Mesothelial cell of epicardium (in vitro differentiated cells): Measurements from ENCODE around the gene MYO1H. TPM values are rescaled to one million over a fixed set of nuclear protein-coding genes. Genes with fewer than 3 reads are reported as not detected.
"Not testable (repeated sequence)": the region's sequence is repeated elsewhere in the genome, so short reads cannot be mapped to it uniquely, and the experiment has no call there.

Experiments
- DNase-seq, 2 experiments: peaks; one replicate each; pipeline ENCODE4 v3.0.0; 2021; ENCODE audit warnings: low spot score in 2 of 2; ENCODE audit not compliant: unreplicated experiment in 2 of 2
- H3K27ac Mint-ChIP-seq: 2 replicates; pipeline ENCODE4 v1.8.0; 2021; ENCODE audit warnings: mixed read lengths
- H3K27me3 Mint-ChIP-seq: 2 replicates; pipeline ENCODE4 v1.8.0; 2021; ENCODE audit warnings: low read depth, mixed read lengths
- H3K36me3 Mint-ChIP-seq: 2 replicates; pipeline ENCODE4 v1.8.0; 2021; ENCODE audit warnings: mixed read lengths
- H3K4me1 Mint-ChIP-seq: 2 replicates; pipeline ENCODE4 v1.8.0; 2021; ENCODE audit warnings: mixed read lengths
- H3K4me3 Mint-ChIP-seq: 2 replicates; pipeline ENCODE4 v1.8.0; 2021; ENCODE audit warnings: mild to moderate bottlenecking, moderate library complexity, mixed read lengths
- H3K9me3 Mint-ChIP-seq: 2 replicates; pipeline ENCODE4 v1.8.0; 2021; ENCODE audit warnings: mixed read lengths
- CTCF ChIP-seq: fragments of 200-600 bp; sonication (generic); IDR thresholded peaks from one replicate; pipeline ENCODE4 v1.5.0; 2021; ENCODE audit warnings: antibody characterized with exemption; ENCODE audit not compliant: unreplicated experiment
- total RNA-seq: library from RNA; stranded (reverse); gene quantifications from 3 replicates; pipeline ENCODE4 v1.2.1, GENCODE V29; 2021

MYO1H gene
- total RNA-seq, 1 donor from 2014 or later: not detected

GRCh38 chr12:109418848-109419480 is 71.3 kb downstream of the MYO1H start:
- no peak overlapping the region for H3K27ac Mint-ChIP-seq

GRCh38 chr12:109421355-109422087 is 73.8 kb downstream of the MYO1H start:
- Mint-ChIP-seq H3K4me1 (peaks cover 6% of the 10 kb centered on the region), H3K27ac (peak overlapping the region; percentile 59), H3K4me3 (no peak overlapping the region), H3K9me3 (no peaks in the 10 kb centered on the region), H3K36me3 (no peaks in the 10 kb centered on the region), H3K27me3 (peaks cover 3% of the 10 kb centered on the region)
- TF ChIP-seq CTCF: no peak
- DNase-seq: no peak

More at GRCh38 chr12:109418848-109419480, 71.3 kb downstream of the MYO1H start:
- H3K36me3 Mint-ChIP-seq: no peaks in the 10 kb centered on the region
- peaks cover 6% of the 10 kb centered on the region for H3K4me1 Mint-ChIP-seq
- H3K27me3 Mint-ChIP-seq: no peaks in the 10 kb centered on the region
- TF ChIP-seq CTCF: no peak
- H3K4me3 Mint-ChIP-seq: no peak overlapping the region
- no peak for DNase-seq
- no peaks in the 10 kb centered on the region for H3K9me3 Mint-ChIP-seq

GRCh38 chr12:109422251-109422650 is 74.6 kb downstream of the MYO1H start:
- Mint-ChIP-seq H3K36me3 (no peaks in the 10 kb centered on the region), H3K27me3 (peaks cover 5% of the 10 kb centered on the region), H3K4me1 (peaks cover 6% of the 10 kb centered on the region), H3K9me3 (no peaks in the 10 kb centered on the region), H3K4me3 (no peak overlapping the region), H3K27ac (no peak overlapping the region)
- no peak for DNase-seq
- TF ChIP-seq CTCF: no peak

- no peak overlapping the region for H3K4me3 Mint-ChIP-seq
- peaks cover 6% of the 10 kb centered on the region for H3K4me1 Mint-ChIP-seq
- H3K9me3 Mint-ChIP-seq: no peaks in the 10 kb centered on the region
- H3K36me3 Mint-ChIP-seq: no peaks in the 10 kb centered on the region
- peaks cover 5% of the 10 kb centered on the region for H3K27me3 Mint-ChIP-seq
- no peak for DNase-seq
- no peak overlapping the region for H3K27ac Mint-ChIP-seq
- TF ChIP-seq CTCF: no peak
Measured at GRCh38 chr12:109423392-109423791, 75.7 kb downstream of the MYO1H start.

- Mint-ChIP-seq H3K4me1 (peaks cover 1% of the 10 kb centered on the region), H3K4me3 (no peak overlapping the region), H3K27me3 (peaks cover 5% of the 10 kb centered on the region), H3K27ac (no peak overlapping the region), H3K36me3 (no peaks in the 10 kb centered on the region), H3K9me3 (no peaks in the 10 kb centered on the region)
- DNase-seq: peak; percentile 58 to 78
- peak; percentile 94 for TF ChIP-seq CTCF
Measured at GRCh38 chr12:109428037-109428629, 80.4 kb downstream of the MYO1H start.

GRCh38 chr12:109428804-109429203 is 81.1 kb downstream of the MYO1H start:
- H3K27ac Mint-ChIP-seq, H3K4me1 Mint-ChIP-seq, H3K36me3 Mint-ChIP-seq, H3K4me3 Mint-ChIP-seq, DNase-seq, H3K9me3 Mint-ChIP-seq, H3K27me3 Mint-ChIP-seq: not testable (repeated sequence)
